Fibroblast of the aortic adventitia (primary cell): ENCODE data around the gene DZIP3. TPM values are rescaled to one million over a fixed set of nuclear protein-coding genes. Genes with fewer than 3 reads are reported as not detected.
"Not testable (repeated sequence)": the region's sequence is repeated elsewhere in the genome, so short reads cannot be mapped to it uniquely, and the experiment has no call there.

Experiments
- DNase-seq: peaks from one replicate; pipeline ENCODE4 v3.0.0-alpha.2; 2010; ENCODE audit warnings: low read depth
- H3K4me3 ChIP-seq: 2 replicates; pipeline ENCODE4 v1.5.1; 2011; ENCODE audit warnings: low read depth, mild to moderate bottlenecking, control low read depth, low read length, moderate library complexity
- CTCF ChIP-seq: IDR thresholded peaks from 2 replicates; pipeline ENCODE4 v1.5.1; 2011; ENCODE audit warnings: mild to moderate bottlenecking, low read length, control low read depth, inconsistent platforms; ENCODE audit not compliant: insufficient read depth
- total RNA-seq: library from RNA; depleted of rRNA; stranded (reverse); fragments of >200 nt; gene quantifications from 2 replicates; pipeline ENCODE4 v1.2.3, GENCODE V29; 2012; ENCODE audit warnings: low replicate concordance

Gene DZIP3
- total RNA-seq, 1 donor, result 16.7 TPM

- no peak for TF ChIP-seq CTCF
- no peak for DNase-seq
- H3K4me3 ChIP-seq, result no peak overlapping the region
Observed at GRCh38 chr3:108605491-108605890, 16.0 kb downstream of the DZIP3 start.

GRCh38 chr3:108608750-108609149, 19.2 kb downstream of the DZIP3 start:
- no peak for DNase-seq
- no peak for TF ChIP-seq CTCF
- H3K4me3 ChIP-seq, result no peak overlapping the region

GRCh38 chr3:108610651-108611050, 21.1 kb downstream of the DZIP3 start:
- TF ChIP-seq CTCF, result no peak
- H3K4me3 ChIP-seq, result no peak overlapping the region
- no peak for DNase-seq

GRCh38 chr3:108616090-108616489, 26.6 kb downstream of the DZIP3 start:
- H3K4me3 ChIP-seq, result not testable (repeated sequence)

GRCh38 chr3:108620250-108620649, 30.7 kb downstream of the DZIP3 start:
- DNase-seq, result peak; percentile 9

More at GRCh38 chr3:108616090-108616489, 26.6 kb downstream of the DZIP3 start:
- DNase-seq, result not testable (repeated sequence)

GRCh38 chr3:108623504-108623903, 34.0 kb downstream of the DZIP3 start:
- DNase-seq, result no peak
- no peak overlapping the region for H3K4me3 ChIP-seq
- TF ChIP-seq CTCF, result no peak

More at GRCh38 chr3:108620250-108620649, 30.7 kb downstream of the DZIP3 start:
- no peak for TF ChIP-seq CTCF
- no peak overlapping the region for H3K4me3 ChIP-seq

- H3K4me3 ChIP-seq, result no peak overlapping the region
- no peak for TF ChIP-seq CTCF
- no peak for DNase-seq
Observed at GRCh38 chr3:108629974-108630373, 40.5 kb downstream of the DZIP3 start.
